ENCODE data around the gene RETSAT. TPM values are rescaled to one million over a fixed set of nuclear protein-coding genes. Genes with fewer than 3 reads are reported as not detected.

Gene RETSAT
- total and polyA plus RNA-seq, 2 of the 13 experiments (the other 11 are each of a cell fraction or from before 2014, with no cell fraction given), result 46.7 to 61.0 TPM

GRCh38 chr2:85354286-85355072 is at the start of gene RETSAT, which contains the start of gene ELMOD3 (continued):
- peak; percentile 87 for TF ChIP-seq TFDP1 (CRISPR knock-in tag; IDR thresholded peaks at IDR 0.05; ENCODE audit: borderline replicate concordance)
- TF ChIP-seq RFX1 (IDR thresholded peaks at IDR 0.05), result no peak
- 0 out of 2 replicates have a peak, but pooled peaks have one; percentile 75 for TF ChIP-seq ZFAT (CRISPR knock-in tag; conservative IDR thresholded peaks at IDR 0.05)
- peak; percentile 54; the same call in 1 of the 2 replicates for TF ChIP-seq ZNF281 (CRISPR knock-in tag; IDR thresholded peaks at IDR 0.05; ENCODE audit: borderline replicate concordance)
- peak; percentile 95 for TF ChIP-seq ZGPAT (CRISPR knock-in tag; IDR thresholded peaks at IDR 0.05)
- TF ChIP-seq ZNF792 (CRISPR knock-in tag; IDR thresholded peaks at IDR 0.05), result peak; percentile 94
- peak; percentile 89 for TF ChIP-seq HOXD1 (CRISPR knock-in tag; IDR thresholded peaks at IDR 0.05)
- TF ChIP-seq ZBTB38 (CRISPR knock-in tag; IDR thresholded peaks at IDR 0.05), result peak; percentile 90
- peak; percentile 65; the same call in 1 of the 2 replicates for TF ChIP-seq ESRRA (CRISPR knock-in tag; IDR thresholded peaks at IDR 0.05; ENCODE audit: low read depth)
- no peak for TF ChIP-seq SMARCC2 (IDR thresholded peaks at IDR 0.05)
- 0 out of 2 replicates have a peak, but pooled peaks have one; percentile 77 for TF ChIP-seq ZNF367 (CRISPR knock-in tag; IDR thresholded peaks at IDR 0.05; ENCODE audit: borderline replicate concordance)
- peak; percentile 92; the same call in 1 of the 2 replicates for TF ChIP-seq WIZ (CRISPR knock-in tag; IDR thresholded peaks at IDR 0.05)
- TF ChIP-seq SIN3A (IDR thresholded peaks at IDR 0.05; ENCODE audit: borderline replicate concordance, low read depth, low read length), result peak; percentile 89
- TF ChIP-seq CCAR2 (optimal IDR thresholded peaks at IDR 0.05; ENCODE audit: low read depth, low read length), result no peak
- TF ChIP-seq FOSL1 (CRISPR knock-in tag; IDR thresholded peaks at IDR 0.05; ENCODE audit: borderline replicate concordance), result no peak
- TF ChIP-seq CREB3 (CRISPR knock-in tag; IDR thresholded peaks at IDR 0.05), result peak; percentile 57
- peak; percentile 95; the same call in 1 of the 2 replicates for TF ChIP-seq SALL1 (CRISPR knock-in tag; IDR thresholded peaks at IDR 0.05)
- peak; percentile 99 for TF ChIP-seq ZNF790 (CRISPR knock-in tag; IDR thresholded peaks at IDR 0.05; ENCODE audit: borderline replicate concordance)
- TF ChIP-seq ZNF878 (CRISPR knock-in tag; IDR thresholded peaks at IDR 0.05), result no peak; the same call in 1 of the 2 replicates
- peak; percentile 96; the same call in 1 of the 2 replicates for TF ChIP-seq ZNF709 (CRISPR knock-in tag; IDR thresholded peaks at IDR 0.05)
- no peak for TF ChIP-seq MTA3 (CRISPR knock-in tag; IDR thresholded peaks at IDR 0.05)

Data from HepG2 (cell line).